OCI-LY7 (cell line): ENCODE measurements around the gene BICD1. TPM values are rescaled to one million over a fixed set of nuclear protein-coding genes. Genes with fewer than 3 reads are reported as not detected.

Experiments
- BruUV-seq: library from RNA; stranded (reverse); fragments of 400-500 nt; replicated peaks from 2 replicates; lab custom pipeline; 2021; lab: Mats Ljungman, UMichigan
- CTCF ChIA-PET: fragments of 300-600 bp; sonication (Branson Sonifier 250); formaldehyde crosslinking; loops from one replicate; lab custom pipeline; 2022; ENCODE audit warnings: antibody characterized with exemption; ENCODE audit not compliant: unreplicated experiment; lab: Charles Lee
- POLR2A ChIA-PET: fragments of 300-600 bp; sonication (Branson Sonifier 250); formaldehyde crosslinking; loops from one replicate; lab custom pipeline; 2022; ENCODE audit warnings: antibody characterized with exemption; lab: Charles Lee
- DNase-seq: peaks from one replicate; pipeline ENCODE4 v3.0.0-alpha.2; 2015; ENCODE audit warnings: low spot score
- H2AFZ ChIP-seq: fragments of 200-600 bp; sonication (generic), shearing (Covaris generic); 2 replicates; pipeline ENCODE4 v1.6.1; 2014; ENCODE audit warnings: mild to moderate bottlenecking, antibody characterized with exemption, low read length, moderate library complexity
- H3K27ac ChIP-seq: fragments of 200-600 bp; sonication (generic); 2 replicates; pipeline ENCODE4 v1.5.1; 2014; ENCODE audit warnings: mixed run types, low read depth, mild to moderate bottlenecking, moderate library complexity, low read length, inconsistent platforms; ENCODE audit not compliant: poor library complexity, severe bottlenecking
- H3K36me3 ChIP-seq: fragments of 200-600 bp; sonication (generic); 2 replicates; pipeline ENCODE4 v1.6.1; 2014; ENCODE audit warnings: mild to moderate bottlenecking, antibody characterized with exemption, low read length, moderate library complexity, mixed read lengths; ENCODE audit not compliant: insufficient read depth
- H3K4me1 ChIP-seq: fragments of 200-600 bp; sonication (generic); 2 replicates; pipeline ENCODE4 v1.5.1; 2014; ENCODE audit warnings: mild to moderate bottlenecking, low read length; ENCODE audit not compliant: insufficient read depth, poor library complexity, severe bottlenecking
- H3K4me2 ChIP-seq: fragments of 200-600 bp; sonication (generic); 2 replicates; pipeline ENCODE4 v1.6.1; 2014; ENCODE audit warnings: mild to moderate bottlenecking, low read length
- H3K4me3 ChIP-seq: fragments of 200-600 bp; sonication (generic); 2 replicates; pipeline ENCODE4 v1.5.1; 2014; ENCODE audit warnings: mild to moderate bottlenecking, low read depth, low read length; ENCODE audit not compliant: poor library complexity, severe bottlenecking
- H3K79me2 ChIP-seq: fragments of 200-600 bp; sonication (generic); 2 replicates; pipeline ENCODE4 v1.6.1; 2016; ENCODE audit warnings: low read depth, mild to moderate bottlenecking, low read length, moderate library complexity, mixed read lengths; ENCODE audit not compliant: insufficient read depth
- H3K9me2 ChIP-seq: fragments of 200-600 bp; sonication (generic); 2 replicates; pipeline ENCODE4 v1.6.1; 2016; ENCODE audit warnings: mild to moderate bottlenecking, low read length, mixed read lengths; ENCODE audit not compliant: insufficient read depth
- H3K9me3 ChIP-seq: fragments of 200-600 bp; sonication (generic); 2 replicates; pipeline ENCODE4 v1.6.1; 2014; ENCODE audit warnings: mild to moderate bottlenecking, mixed run types, low read length, mixed read lengths
- H4K20me1 ChIP-seq: fragments of 200-600 bp; sonication (generic); 2 replicates; pipeline ENCODE4 v1.6.1; 2014; ENCODE audit warnings: mild to moderate bottlenecking, antibody characterized with exemption, low read length, moderate library complexity, mixed read lengths; ENCODE audit not compliant: insufficient read depth
- CTCF ChIP-seq: fragments of 200-600 bp; sonication (generic); conservative IDR thresholded peaks from 2 replicates; pipeline ENCODE4 v1.5.1; 2014; ENCODE audit warnings: mild to moderate bottlenecking, antibody characterized with exemption, low read length, moderate library complexity, mixed read lengths
- EZH2phosphoT487 ChIP-seq: fragments of 200-600 bp; sonication (generic); IDR thresholded peaks from 2 replicates; pipeline ENCODE4 v1.6.1; 2018; ENCODE audit warnings: low read depth, borderline replicate concordance, mild to moderate bottlenecking, mixed run types, antibody characterized with exemption, low read length, moderate library complexity, mixed read lengths
- intact Hi-C: fragments of 100-400 bp; cut with micrococcal nuclease; formaldehyde crosslinking; loops from one replicate; pipeline ENCODE4 v1.10.0; 2022; ENCODE audit not compliant: unreplicated experiment
- total RNA-seq, 2 experiments: library from RNA; depleted of rRNA in 1 of 2; stranded (reverse); fragments of >200 nt in 1 of 2; shearing (Covaris generic) in 1 of 2; gene quantifications; 2 replicates each; pipeline ENCODE4 v1.2.3, GENCODE V29; 2014 to 2022

Gene BICD1
- total RNA-seq, 2 experiments from 2014 or later = 42.9 to 88.2 TPM

DNA sequence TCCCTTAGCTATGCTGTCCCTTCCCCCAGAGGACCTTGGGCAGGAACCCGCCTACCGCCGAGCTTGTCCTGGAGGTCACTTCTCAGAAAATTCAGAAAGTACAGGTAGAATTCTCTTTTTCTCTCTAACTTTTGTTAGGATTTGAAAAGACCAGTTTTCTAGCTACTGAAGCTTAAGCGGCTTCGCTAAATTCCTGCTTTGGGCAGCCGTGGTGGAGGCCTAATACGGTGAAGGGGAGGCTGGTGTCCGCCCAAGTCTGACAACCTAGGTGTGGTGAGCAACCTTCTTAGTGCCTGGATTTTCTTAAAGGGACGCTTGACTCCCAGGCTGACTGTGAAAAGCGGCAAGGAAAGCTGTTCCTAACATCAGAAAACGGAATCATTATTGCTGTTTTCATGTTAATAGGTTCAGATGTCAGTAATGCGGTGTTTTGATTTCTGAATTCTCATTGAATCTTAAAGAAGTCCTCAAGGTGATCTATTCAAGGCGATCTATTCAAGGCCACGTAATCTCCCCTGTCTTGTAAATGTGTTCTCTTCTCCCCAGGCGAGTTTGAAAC is 293.5 kb downstream of the BICD1 start:
- no peak for DNase-seq
- peaks cover 37% of the 10 kb centered on the region for H3K4me1 ChIP-seq
- TF ChIP-seq CTCF (no peak), EZH2phosphoT487 (no peak)
- no peaks in the 10 kb centered on the region for H3K9me3 ChIP-seq
- H3K27ac ChIP-seq = no peak overlapping the region
- CTCF ChIA-PET = interaction anchor here (1.1 kb wide), 1 partner anchor 355 kb away, joined by 4 read pairs; the partner anchor contains the start of gene YARS2
- H3K36me3 ChIP-seq = no peaks in the 10 kb centered on the region
- H3K9me2 ChIP-seq = no peaks in the 10 kb centered on the region
- peak overlapping the region; percentile 90 for H3K4me2 ChIP-seq
- peak overlapping the region; percentile 73 for H3K4me3 ChIP-seq
- H3K79me2 ChIP-seq = no peaks in the 10 kb centered on the region
- POLR2A ChIA-PET = interaction anchor here (0.6 to 1.8 kb wide), 4 partner anchors 10 to 356 kb away, joined by 3 to 5 read pairs (median 3); partner anchors contain the start of gene YARS2
- intact Hi-C loops = no loop called here
- H2AFZ ChIP-seq = peak overlapping the region; percentile 87
- H4K20me1 ChIP-seq = no peaks in the 10 kb centered on the region
- BruUV-seq = TSS peak; percentile 72

DNA sequence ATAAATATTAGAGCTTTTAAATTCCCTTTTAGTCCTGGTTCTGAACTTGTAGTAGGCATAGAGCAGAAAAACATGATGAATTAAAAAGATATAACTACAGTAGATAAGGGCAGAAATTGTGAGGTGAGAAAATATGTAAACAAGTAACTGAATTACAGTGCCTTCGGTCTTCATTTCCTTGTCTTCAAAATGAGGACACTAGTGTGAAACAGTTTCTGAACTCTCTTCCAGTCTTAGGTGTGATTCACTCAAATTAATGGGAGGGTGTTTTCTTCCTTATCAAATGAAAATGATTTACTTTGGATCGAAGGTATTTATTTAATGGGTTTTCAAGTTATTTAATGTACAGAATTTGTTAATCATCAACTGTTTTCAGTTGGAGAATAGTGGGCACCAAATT is 294.2 kb downstream of the BICD1 start:
- peak overlapping the region; percentile 87 for H2AFZ ChIP-seq
- POLR2A ChIA-PET = interaction anchor here (0.6 to 1.0 kb wide), 3 partner anchors 235 to 355 kb away, joined by 3 read pairs; partner anchors contain the start of gene YARS2
- intact Hi-C loops = no loop called here
- H4K20me1 ChIP-seq = no peaks in the 10 kb centered on the region
- no peaks in the 10 kb centered on the region for H3K9me2 ChIP-seq
- H3K27ac ChIP-seq = no peak overlapping the region
- TF ChIP-seq CTCF (no peak), EZH2phosphoT487 (no peak)
- no TSS peak for BruUV-seq
- DNase-seq = no peak
- H3K4me1 ChIP-seq = peaks cover 36% of the 10 kb centered on the region
- H3K79me2 ChIP-seq = no peaks in the 10 kb centered on the region
- H3K9me3 ChIP-seq = no peaks in the 10 kb centered on the region
- peak overlapping the region; percentile 90 for H3K4me2 ChIP-seq
- CTCF ChIA-PET = interaction anchor here (0.6 kb wide), 1 partner anchor 165 kb away, joined by 3 read pairs; no protein-coding TSS in a partner anchor
- H3K36me3 ChIP-seq = no peaks in the 10 kb centered on the region
- peak overlapping the region; percentile 73 for H3K4me3 ChIP-seq

DNA sequence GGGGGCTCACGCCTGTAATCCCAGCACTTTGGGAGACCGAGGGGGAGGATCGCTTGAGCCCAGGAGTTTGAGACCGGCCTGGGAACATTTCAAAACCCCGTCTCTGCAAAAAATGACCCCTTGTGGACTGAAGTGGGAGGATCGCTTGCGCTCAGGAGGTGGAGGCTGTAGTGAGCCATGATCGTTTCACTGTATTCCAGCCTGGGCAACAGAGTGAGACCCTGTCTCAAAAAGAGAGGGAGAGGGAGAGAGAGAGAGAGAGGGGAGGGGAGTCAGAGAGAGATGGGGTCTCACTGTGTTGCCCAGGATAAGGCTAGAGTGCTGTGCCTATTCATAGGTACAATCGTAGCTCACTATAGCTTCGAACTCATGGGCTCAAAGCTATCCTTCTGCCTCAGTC is 295.5 kb downstream of the BICD1 start:
- no peak overlapping the region for H3K4me2 ChIP-seq
- CTCF ChIA-PET = no interaction called here
- no peaks in the 10 kb centered on the region for H3K9me3 ChIP-seq
- no peaks in the 10 kb centered on the region for H3K36me3 ChIP-seq
- DNase-seq = no peak
- H3K4me3 ChIP-seq = no peak overlapping the region
- BruUV-seq = no TSS peak
- intact Hi-C loops = no loop called here
- H3K79me2 ChIP-seq = no peaks in the 10 kb centered on the region
- no peak overlapping the region for H2AFZ ChIP-seq
- POLR2A ChIA-PET = interaction anchor here (0.6 to 0.7 kb wide), 5 partner anchors 8 to 783 kb away, joined by 3 to 5 read pairs (median 3); no protein-coding TSS in a partner anchor
- peaks cover 36% of the 10 kb centered on the region for H3K4me1 ChIP-seq
- TF ChIP-seq EZH2phosphoT487 (no peak), CTCF (peak; percentile 39; the same call in 1 of the 2 replicates)
- H3K27ac ChIP-seq = no peak overlapping the region
- H4K20me1 ChIP-seq = no peaks in the 10 kb centered on the region
- no peaks in the 10 kb centered on the region for H3K9me2 ChIP-seq
